Measurements from ENCODE around the gene SRP14.

The SRP14 gene

GRCh38 chr15:39987821-39988220 is 51.2 kb downstream of the SRP14 start:
- Histone ChIP-seq H3K4me2 (no peak overlapping the region), H3K4me1 (ENCODE audit: low read depth, poor library complexity, severe bottlenecking) (no peaks in the 10 kb centered on the region), H2AFZ (ENCODE audit: low read depth) (no peak overlapping the region), H3K9ac (no peak overlapping the region), H3K27ac (no peak overlapping the region), H3K36me3 (ENCODE audit: insufficient read depth) (no peaks in the 10 kb centered on the region), H3K79me2 (ENCODE audit: insufficient read depth, low read depth) (no peaks in the 10 kb centered on the region), H3K4me3 (IDR thresholded peaks at IDR 0.05; ENCODE audit: insufficient read depth, low read depth, low read length) (no peak overlapping the region), H4K20me1 (ENCODE audit: insufficient read depth) (no peaks in the 10 kb centered on the region), H3K27me3 (ENCODE audit: insufficient read depth, low read depth) (no peaks in the 10 kb centered on the region)
- TF ChIP-seq CTCF (conservative IDR thresholded peaks at IDR 0.05; ENCODE audit: low read depth, low read length), result no peak
